ENCODE data around the gene HMGN2.
"Not testable (repeated sequence)": the region's sequence is repeated elsewhere in the genome, so short reads cannot be mapped to it uniquely, and the experiment has no call there.

HMGN2 gene

DNA sequence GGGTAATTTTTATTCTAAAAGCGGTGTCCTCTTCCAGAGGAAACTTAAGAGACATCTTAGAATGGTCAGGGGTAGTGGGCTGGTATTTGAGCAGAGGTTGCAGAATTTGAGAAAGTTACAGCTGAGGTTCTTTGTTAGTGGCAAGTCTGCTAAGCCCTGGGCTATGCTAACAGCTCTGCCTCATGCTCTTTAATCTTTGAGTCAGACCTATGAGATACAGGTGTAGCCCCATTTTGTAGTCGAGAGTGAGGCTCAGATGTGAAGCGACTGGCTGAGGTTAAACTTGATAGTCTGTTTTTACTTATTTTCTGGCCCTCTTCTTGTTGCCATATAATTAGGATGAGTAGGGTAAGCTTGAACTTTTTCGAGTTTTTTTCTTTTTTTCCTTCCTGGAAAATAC is 4.7 kb downstream of the HMGN2 start:
- DNase-seq (ENCODE audit: low spot score) (no peak), FAIRE-seq (no peak)

DNA sequence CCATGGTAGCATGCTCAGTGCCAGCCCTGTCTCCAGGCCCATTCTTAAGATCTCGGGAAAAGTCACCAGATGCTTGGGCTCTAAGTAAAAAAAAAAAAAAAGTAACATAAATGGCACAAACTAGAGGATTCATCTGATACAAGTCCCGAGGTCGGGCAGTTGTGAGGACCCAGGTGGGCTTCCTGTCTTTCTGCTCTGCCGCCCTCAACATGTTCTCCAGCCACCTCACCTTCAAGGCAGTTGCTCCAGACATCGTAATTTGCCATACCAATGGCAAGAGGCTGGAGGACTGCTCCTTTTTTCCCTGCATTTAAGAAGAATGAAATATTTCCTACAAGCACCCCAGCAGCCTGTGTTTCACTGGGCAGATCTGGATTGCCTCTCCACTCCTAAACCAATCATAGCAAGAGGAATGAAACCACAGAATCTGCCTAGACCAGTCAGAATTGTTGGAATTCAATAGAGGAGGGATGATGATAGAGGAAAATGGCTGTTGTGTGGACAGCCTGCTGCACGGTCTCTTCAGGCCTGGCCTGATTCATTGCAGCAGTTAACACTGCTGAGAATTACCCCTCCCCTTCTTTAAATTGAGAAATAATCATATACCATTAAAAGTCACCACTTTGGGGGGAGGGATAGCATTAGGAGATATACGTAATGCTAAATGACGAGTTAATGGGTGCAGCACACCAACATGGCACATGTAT is 5.4 kb downstream of the HMGN2 start:
- no peak for FAIRE-seq

DNA sequence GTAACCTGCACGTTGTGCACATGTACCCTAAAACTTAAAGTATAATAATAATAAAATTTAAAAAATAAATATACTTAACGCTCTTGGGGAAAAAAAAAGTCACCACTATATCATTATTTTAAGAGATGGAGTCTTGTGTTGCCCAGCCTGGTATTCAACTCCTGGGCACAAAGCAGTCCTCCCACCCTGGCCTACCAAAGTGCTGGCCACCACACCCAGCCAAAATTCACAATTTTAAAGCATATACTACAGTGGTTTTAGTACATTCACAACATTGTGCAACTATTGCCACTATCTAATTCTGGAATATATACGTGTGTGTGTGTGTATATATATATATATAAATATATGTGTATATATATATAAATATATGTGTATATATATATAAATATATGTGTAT is 5.9 kb downstream of the HMGN2 start:
- no peak for DNase-seq (ENCODE audit: low spot score)
- peak; percentile 65 for FAIRE-seq

More for the DNA sequence above, 5.4 kb downstream of the HMGN2 start:
- DNase-seq (ENCODE audit: low spot score) = no peak

DNA sequence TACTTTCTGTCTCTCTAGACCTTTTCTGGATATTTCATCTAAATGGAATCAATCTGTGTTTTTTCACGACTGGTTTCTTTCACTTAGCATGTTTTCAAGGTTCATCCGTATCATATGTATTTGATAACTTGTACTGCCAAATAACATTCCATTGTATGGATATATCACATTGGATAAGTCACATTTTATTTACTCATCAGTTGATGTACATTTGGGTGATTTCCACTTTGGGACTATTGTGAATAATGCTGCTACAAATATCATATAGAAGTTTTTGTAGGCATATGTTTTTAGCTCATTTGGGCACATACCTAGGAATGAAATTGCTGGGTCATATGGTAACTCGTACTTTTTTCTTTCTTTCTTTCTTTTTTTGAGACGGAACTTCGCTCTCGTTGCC is 6.7 kb downstream of the HMGN2 start:
- FAIRE-seq (no peak), DNase-seq (ENCODE audit: low spot score) (no peak)

DNA sequence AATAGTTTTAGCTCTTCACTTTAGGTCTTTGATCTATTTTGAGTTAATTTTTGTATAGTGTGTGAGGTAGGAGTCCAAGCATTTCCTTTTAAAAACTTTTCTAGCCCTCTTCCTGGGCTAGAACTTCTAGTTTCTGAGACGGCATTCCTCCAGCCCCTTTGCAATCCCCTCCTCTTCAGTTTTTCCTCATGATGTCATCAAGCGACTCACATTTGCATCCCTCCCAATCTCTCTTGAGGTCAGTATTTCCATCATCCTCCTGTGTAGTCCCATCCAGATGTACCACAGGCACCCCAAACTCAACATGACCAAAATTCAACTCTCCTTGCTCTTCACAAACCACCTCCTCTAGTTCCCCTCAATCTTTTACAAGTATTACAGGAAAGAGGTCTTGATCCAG is 10.7 kb downstream of the HMGN2 start:
- no peak for DNase-seq (ENCODE audit: low spot score)
- no peak for FAIRE-seq

DNA sequence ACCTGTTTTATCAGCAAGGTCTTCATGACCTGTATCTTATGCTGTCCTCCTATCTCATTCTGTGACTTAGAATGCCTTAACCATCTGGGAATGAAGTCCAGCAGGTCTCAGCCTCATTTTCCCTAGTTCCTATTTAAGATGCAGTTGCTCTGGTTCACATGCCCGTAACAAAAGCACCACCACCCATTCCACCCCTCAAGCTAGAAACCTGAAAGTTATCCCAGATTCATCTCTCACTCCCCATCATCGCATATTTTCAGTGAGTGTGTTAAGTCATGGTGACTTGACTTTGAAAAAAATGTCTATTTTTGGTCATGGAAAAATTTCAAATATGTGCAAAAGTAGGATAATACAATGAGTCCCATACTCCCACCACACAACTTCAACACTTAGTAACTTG is 11.7 kb downstream of the HMGN2 start:
- no peak for DNase-seq (ENCODE audit: low spot score)
- FAIRE-seq = no peak

DNA sequence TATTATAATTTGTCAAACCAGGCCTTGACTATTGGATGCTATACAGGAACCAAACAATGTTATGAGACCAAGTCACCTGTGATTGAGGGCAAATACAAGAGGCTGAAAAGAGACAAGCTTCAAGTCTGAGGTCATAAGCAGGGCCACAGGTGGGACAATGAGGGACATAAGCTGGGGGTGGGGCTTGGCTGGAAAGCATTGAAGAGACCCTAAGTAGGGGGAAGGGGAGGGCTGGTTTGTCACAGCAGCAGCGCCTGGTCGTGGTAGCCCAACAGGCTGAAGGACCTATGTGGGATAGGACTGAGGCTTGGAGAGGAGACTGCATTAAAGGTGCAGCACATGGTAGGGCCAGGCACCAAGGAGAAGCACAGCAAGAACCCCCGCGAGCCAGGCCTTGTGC is 17.9 kb downstream of the HMGN2 start:
- FAIRE-seq = no peak
- no peak for DNase-seq (ENCODE audit: low spot score)

DNA sequence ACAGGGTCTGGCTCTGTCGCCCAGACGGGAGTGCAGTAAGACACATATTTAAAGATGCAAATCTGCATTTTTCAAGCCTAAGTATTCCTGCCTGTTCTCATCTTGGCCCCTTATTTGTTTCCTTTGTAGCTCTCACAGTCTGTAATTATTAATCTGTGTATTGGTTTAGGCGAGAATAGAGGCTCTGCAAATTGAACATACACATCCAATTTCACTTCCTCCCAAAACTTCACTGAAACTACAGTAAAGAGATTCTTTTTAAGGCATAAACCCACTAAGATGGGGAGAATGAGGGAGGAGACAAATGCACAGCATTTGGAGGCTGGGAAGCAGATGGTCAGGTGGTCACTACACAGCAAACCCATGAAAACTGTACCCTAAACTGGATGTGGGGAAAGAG is 21.0 kb downstream of the HMGN2 start:
- FAIRE-seq = no peak
- DNase-seq (ENCODE audit: low spot score) = no peak

DNA sequence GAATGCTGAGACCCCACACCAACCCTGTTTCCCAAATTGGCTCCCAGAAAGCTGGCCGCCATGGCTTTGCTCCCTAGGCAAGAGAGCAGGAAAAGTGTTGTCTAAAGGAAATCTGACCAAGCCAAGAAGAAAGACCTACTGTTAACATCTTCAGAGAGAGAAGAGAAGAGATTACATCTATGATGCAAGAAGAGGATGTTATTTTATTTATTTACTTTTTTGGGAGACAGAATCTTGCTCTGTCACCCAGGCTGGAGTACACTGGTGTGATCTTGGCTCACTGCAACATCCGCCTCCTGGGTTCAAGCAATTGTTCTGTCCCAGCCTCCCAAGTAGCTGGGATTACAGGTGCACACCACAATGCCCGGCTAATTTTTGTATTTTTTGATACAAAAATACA is 21.7 kb downstream of the HMGN2 start:
- DNase-seq (ENCODE audit: low spot score) = no peak
- no peak for FAIRE-seq

DNA sequence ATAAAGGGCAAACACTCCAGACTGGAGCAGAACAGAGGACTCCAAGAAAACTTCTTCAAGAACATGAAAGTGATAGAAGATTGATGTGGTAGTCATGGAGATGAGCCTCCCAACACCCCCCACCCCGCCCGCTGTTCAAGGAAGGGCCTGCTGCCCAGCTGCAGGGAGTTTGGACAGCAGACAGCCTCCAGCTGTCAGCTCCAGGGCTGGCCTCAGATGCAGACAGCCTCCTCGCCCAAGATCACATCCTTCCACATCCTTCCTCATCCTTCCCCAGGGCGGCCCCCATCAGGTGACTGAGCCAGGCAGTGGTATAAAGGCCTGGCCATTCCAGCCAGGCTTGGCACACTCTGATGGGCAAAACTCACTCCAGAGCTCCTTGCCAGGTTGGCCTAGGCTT is 24.6 kb downstream of the HMGN2 start:
- DNase-seq (ENCODE audit: low spot score) (no peak), FAIRE-seq (no peak)

DNA sequence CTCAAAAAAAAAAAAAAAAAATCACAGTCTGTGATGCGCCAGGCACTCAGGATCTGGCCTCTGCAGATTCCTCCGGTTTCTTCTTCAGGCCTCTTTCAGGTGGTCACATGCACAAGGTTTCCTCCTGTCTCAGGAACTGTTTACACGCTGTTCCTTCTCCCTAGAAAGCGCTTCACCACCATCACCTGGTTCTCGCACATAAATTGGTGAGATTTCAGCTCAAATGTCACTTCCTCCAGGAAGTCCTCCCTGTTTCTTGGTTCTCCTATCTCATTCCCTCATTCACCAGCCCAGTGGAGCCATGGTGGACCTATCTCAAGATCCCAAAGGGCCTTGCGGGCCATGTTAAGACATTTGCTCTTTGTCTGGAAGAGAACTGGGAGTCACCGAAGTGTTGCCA is 26.7 kb downstream of the HMGN2 start:
- no peak for DNase-seq (ENCODE audit: low spot score)

DNA sequence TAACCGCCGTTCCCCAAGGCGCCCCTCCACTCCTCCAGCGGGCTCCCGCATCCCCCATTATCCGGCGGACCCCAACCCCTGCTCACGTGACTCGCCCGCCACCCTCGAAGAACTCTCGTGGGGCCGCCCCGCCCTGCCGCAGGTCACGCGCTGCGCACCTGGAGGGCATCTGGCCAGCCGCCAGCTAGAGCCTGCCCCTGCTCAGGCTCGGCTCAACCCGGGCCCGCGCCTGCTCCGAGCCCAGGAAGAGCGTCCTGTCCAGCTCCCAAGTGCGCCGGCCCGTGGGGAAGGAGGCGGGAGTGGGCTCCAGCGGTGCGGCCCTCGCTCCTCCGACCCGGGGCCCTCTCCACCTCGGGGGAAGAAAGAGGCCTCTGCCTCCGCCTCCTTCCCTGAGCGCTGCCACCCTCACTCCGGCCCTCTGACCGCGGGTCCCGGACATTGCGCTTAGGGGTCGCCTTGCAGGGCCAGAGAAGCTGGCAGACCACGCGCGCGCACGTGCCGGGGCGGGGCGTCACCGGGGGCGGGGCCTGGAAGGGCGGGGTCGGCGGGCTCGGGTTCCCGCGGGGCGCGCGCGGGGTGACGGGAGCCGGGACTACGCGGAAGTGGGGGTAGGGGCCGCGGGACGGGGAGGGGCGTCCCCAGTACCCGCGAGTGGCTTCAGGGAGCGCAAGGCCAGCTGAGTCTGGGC is 28.4 kb downstream of the HMGN2 start:
- peak; percentile 57 for DNase-seq (ENCODE audit: low spot score)
- FAIRE-seq = no peak

More for the DNA sequence above, 26.7 kb downstream of the HMGN2 start:
- no peak for FAIRE-seq

DNA sequence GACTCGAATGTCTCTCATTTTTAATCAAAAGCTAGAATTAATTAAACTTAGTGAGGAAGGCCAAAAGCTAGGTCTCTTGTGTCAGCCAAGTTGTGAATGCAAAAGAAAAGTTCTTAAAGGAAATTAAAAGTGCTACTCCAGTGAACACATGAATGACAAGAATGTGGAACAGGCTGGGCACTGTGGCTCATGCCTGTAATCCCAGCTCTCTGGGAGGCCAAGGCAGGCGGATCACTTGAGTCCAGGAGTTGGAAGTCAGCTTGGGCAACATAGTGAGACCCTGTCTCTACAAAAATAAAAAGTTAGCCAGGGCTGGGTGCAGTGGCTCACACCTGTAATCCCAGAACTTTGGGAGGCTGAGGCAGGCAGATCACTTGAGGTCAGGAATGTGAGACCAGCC is 38.5 kb downstream of the HMGN2 start:
- peak; percentile 72 for FAIRE-seq
- peak; percentile 46 for DNase-seq (ENCODE audit: low spot score)

DNA sequence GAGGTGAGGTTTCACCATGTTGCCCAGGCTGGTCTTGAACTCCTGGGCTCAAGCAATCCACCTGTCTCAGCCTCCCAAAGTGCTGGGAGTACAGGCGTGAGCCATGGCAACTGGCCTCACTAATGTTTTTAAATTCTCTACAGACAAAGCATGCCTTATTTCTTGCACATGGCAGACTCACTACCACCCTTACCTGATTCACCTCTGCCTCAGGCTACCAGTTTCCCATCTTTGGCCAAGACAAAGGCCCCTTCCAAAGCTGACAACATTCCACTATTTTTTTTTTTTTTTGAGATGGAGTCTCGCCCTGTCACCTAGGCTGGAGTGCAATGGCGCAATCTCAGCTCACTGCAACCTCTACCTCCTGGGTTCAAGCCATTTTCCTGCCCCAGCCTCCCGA is 43.6 kb downstream of the HMGN2 start:
- DNase-seq (ENCODE audit: low spot score); FAIRE-seq: not testable (repeated sequence)

DNA sequence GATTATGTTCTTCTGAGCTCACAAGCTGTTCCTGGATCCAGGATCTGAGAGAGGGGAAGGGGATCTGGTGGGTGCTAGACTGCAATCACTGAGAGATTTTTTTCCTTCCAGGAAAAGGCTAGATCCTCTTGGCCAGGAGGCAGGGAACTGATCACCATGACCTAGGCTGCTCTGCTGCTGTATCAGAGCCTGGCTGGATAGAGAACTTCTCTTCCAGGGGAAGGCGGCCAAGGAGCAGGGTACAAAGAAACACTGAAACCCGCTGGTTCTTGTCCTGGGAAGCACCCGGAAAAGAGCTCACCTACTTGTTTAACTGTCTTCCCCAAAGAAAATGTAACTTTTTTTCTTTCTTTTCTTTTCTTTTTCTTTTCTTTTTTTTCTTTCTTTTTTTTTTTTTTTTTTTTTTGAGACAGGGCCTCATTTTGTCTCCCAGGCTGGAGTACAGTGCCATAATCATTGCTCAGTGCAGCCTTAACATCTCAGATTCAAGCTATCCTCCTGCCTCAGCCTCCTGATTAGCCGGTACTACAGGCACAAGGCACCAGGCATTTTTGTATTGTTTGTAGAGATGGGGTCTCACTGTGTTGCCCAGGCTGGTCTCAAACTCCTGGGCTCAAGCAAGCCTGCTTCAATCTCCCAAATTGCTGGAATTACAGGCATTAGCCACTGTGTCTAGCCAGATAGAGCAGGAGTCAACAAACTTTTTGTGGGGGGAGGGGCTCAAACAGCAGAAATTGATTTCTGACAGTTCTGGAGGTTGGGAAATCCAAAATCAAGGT is 44.9 kb downstream of the HMGN2 start:
- FAIRE-seq = no peak

DNA sequence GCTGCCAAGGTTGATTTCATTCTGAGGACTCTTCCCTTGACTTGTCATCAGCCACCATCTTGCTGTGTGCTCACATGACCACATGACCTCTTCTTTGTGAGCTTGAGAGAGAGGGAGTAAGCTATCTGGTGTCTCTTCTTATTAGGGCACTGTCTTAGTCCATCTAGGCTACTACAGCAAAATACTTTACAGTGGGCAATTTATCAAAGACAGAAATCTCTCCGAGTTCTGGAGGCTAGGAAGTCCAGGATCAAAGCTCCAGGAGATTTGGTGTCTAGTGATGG is 45.5 kb downstream of the HMGN2 start:
- DNase-seq (ENCODE audit: low spot score) (no peak), FAIRE-seq (no peak)

More for the DNA sequence above, 44.9 kb downstream of the HMGN2 start:
- no peak for DNase-seq (ENCODE audit: low spot score)

DNA sequence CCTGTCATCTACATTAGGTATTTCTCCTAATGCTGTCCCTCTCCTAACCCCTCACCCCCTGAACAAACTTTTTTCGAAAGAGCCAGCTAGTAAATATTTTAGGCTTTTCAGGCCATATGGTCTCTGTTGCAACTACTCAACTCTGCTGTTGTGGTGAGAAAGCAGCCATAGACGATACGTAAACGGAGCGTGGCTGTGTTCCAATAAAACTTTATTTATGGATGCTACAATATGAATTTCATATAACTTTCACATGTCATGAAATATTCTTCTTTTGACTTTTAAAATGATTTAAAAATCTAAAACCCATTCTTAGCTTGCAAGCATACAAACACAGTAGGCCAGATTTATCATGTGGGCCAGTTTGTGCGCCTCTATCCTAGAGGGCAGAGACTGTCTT is 46.1 kb downstream of the HMGN2 start:
- DNase-seq (ENCODE audit: low spot score) (no peak), FAIRE-seq (no peak)

DNA sequence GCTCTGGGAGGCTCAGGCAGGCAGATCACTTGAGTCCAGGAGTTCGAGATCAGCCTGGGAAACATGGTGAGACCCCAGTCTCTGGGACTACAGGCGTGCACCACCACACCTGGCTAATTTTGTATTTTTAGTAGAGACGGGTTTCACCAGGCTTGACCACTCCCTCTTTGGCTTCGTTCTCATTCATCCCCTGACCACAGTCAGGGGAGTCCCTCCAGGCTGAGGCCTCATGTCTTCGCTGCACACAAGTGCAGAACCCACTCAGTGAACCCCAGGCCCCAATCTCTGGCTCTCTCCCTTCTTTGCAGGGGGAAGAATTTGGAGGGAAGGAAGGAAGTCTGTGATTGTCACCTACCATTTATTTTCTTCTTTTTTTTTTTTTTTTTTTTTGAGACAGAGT is 48.1 kb downstream of the HMGN2 start:
- FAIRE-seq (no peak), DNase-seq (ENCODE audit: low spot score) (no peak)

DNA sequence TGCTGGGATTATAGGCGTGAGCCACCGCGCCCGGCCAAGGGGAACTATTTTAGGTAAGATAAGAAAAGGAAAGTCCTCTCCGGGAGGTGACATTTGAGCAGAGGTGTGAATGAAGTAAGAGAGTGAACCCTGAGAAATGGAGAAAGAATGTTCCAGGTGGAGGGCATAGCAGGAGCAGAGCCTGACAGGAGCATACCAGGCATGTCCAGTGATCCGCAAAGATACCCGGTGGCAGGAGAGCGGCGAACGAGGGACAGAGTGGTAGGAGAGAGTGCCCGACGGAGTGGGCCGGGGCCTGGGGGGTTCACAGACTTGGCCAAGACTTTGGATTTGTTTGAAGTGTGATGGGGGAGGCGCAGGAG is 49.4 kb downstream of the HMGN2 start:
- DNase-seq (ENCODE audit: low spot score) = no peak
- FAIRE-seq = no peak

DNA sequence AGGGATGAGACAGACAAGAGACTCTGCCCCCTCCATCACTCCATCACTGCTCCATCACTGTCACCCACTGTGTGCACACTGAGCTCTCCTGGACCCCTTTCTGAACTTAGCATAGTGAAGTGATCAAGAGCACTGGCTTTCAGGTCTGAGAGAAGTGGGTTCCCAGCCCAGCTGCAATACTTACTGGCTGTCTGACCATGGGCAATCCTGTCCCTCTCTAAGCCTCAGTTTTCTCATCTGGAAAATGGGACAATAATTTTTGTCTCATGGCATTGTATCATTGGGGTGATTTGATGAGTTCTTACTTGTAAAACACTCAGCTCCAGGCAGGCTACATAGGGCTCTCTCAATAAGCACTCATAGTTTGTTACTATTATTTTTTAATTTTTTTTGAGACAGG is 49.8 kb downstream of the HMGN2 start:
- no peak for DNase-seq (ENCODE audit: low spot score)
- no peak for FAIRE-seq

DNA sequence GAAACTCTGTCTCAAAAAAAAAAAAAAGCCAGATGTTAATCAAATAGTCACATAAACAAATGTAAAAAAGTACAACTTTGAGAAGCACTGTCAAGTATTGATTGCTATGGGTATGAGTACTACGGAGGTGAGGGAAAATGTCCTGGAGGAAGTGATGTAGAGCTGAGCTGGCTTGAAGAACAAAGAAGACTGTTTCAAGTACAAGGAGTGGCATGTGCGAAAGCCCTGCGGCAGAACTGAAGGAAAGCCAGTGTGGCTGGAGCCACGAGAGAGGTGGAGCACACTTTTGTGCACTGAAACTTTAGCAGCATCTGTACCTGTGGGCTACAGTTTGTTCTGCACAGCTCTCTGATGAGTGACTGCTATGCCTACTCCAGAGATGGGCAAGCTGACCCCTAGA is 51.9 kb downstream of the HMGN2 start:
- DNase-seq (ENCODE audit: low spot score) (no peak), FAIRE-seq (no peak)
